DND-41 (cell line): ENCODE results near the gene IL7R.
A peak's percentile ranks its signal among the peaks of the same experiment; 100 is the strongest.

ENCODE experiments used
- ATAC-seq: fragments of 200-7000 bp; cut with Tn5 transposase; 3 replicates; pipeline ENCODE4 v1.9.1; 2021; ENCODE audit warnings: low read depth; ENCODE audit not compliant: insufficient read depth
- DNase-seq: peaks from one replicate; pipeline ENCODE4 v3.0.0-alpha.2; 2020
- H2AFZ ChIP-seq: 2 replicates; pipeline ENCODE4 v1.6.0; 2012; ENCODE audit warnings: low read depth, low read length
- H3K27ac ChIP-seq: 2 replicates; pipeline ENCODE4 v1.5.1; 2012; ENCODE audit warnings: low read length, inconsistent platforms
- H3K27me3 ChIP-seq: fragments of 200-600 bp; sonication (generic); 2 replicates; pipeline ENCODE4 v1.6.0; 2012; ENCODE audit warnings: low read length, mild to moderate bottlenecking, inconsistent platforms; ENCODE audit not compliant: insufficient read depth, poor library complexity
- H3K36me3 ChIP-seq: 2 replicates; pipeline ENCODE4 v1.5.1; 2012; ENCODE audit warnings: low read length, inconsistent platforms; ENCODE audit not compliant: insufficient read depth
- H3K4me1 ChIP-seq: 2 replicates; pipeline ENCODE4 v1.5.1; 2012; ENCODE audit warnings: mild to moderate bottlenecking, low read length; ENCODE audit not compliant: insufficient read depth
- H3K4me2 ChIP-seq: 2 replicates; pipeline ENCODE4 v1.6.0; 2012; ENCODE audit warnings: mild to moderate bottlenecking, moderate library complexity, low read length, inconsistent platforms; ENCODE audit not compliant: insufficient read depth
- H3K4me3 ChIP-seq, 2 experiments: fragments of 200-600 bp in 1 of 2; shearing (Covaris generic) in 1 of 2; 2 replicates each; pipeline ENCODE4 v1.5.1; 2012 to 2016; ENCODE audit warnings: inconsistent platforms in 2 of 2, low read length in 2 of 2, mild to moderate bottlenecking in 2 of 2, low read depth in 1 of 2, moderate library complexity in 1 of 2
- H3K79me2 ChIP-seq: 2 replicates; pipeline ENCODE4 v1.6.0; 2012; ENCODE audit warnings: low read length, inconsistent platforms; ENCODE audit not compliant: insufficient read depth
- H3K9ac ChIP-seq: 2 replicates; pipeline ENCODE4 v1.6.0; 2012; ENCODE audit warnings: low read depth, mild to moderate bottlenecking, inconsistent platforms, low read length, moderate library complexity
- H3K9me3 ChIP-seq: 2 replicates; pipeline ENCODE4 v1.5.1; 2012; ENCODE audit warnings: low read length, moderate library complexity, mild to moderate bottlenecking, inconsistent platforms; ENCODE audit not compliant: insufficient read depth, severe bottlenecking
- H4K20me1 ChIP-seq: 2 replicates; pipeline ENCODE4 v1.6.0; 2012; ENCODE audit warnings: low read length; ENCODE audit not compliant: insufficient read depth
- CTCF ChIP-seq: IDR thresholded peaks from 2 replicates; pipeline ENCODE4 v1.5.1; 2012; ENCODE audit warnings: borderline replicate concordance, low read length, moderate library complexity, mild to moderate bottlenecking; ENCODE audit not compliant: poor library complexity, severe bottlenecking; ENCODE audit errors: extremely low read depth
- EZH2 ChIP-seq: IDR thresholded peaks from 3 replicates; pipeline ENCODE4 v1.6.1; 2012; ENCODE audit warnings: borderline replicate concordance, low read depth, mild to moderate bottlenecking, moderate library complexity, low read length, inconsistent platforms; ENCODE audit not compliant: severe bottlenecking

The IL7R gene

GRCh38 chr5:35884191-35884769 is 27.6 kb downstream of the IL7R start:
- peaks cover 22% of the 10 kb centered on the region for H3K79me2 ChIP-seq
- no peak overlapping the region for H2AFZ ChIP-seq
- peak overlapping the region; percentile 69 for H3K9ac ChIP-seq
- H3K9me3 ChIP-seq, result no peaks in the 10 kb centered on the region
- no peak overlapping the region; a peak in 1 of 4 replicates for H3K4me3 ChIP-seq
- H3K4me2 ChIP-seq, result peak overlapping the region; percentile 33
- peaks cover 9% of the 10 kb centered on the region for H3K36me3 ChIP-seq
- ATAC-seq (peak; percentile 81), DNase-seq (peak; percentile 90)
- TF ChIP-seq EZH2, result no peak
- no peaks in the 10 kb centered on the region for H4K20me1 ChIP-seq
- H3K27ac ChIP-seq, result peak overlapping the region; percentile 96
- H3K4me1 ChIP-seq, result peaks cover 88% of the 10 kb centered on the region
- no peaks in the 10 kb centered on the region for H3K27me3 ChIP-seq

DNA sequence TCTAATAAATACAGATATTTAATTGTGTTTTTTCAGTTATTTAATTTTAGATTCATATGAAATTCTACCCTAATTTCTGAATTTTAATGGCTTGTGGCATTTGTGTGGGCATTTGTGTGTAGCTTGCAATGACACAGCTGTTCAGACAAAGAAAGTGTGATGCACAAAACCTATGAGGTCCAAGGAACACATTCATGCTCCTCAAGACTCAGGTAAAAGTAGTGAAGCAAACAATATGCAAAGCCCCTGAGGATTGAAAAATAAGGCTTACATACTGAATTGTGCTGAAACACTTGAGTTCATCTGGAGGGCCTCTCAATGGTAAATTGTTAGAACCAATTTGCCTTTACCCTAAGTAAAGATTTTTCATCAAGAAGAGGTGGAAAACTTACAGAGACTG is 28.1 kb downstream of the IL7R start:
- peaks cover 5% of the 10 kb centered on the region for H3K36me3 ChIP-seq
- H3K4me1 ChIP-seq, result peaks cover 83% of the 10 kb centered on the region
- peak overlapping the region; percentile 69 for H3K9ac ChIP-seq
- no peaks in the 10 kb centered on the region for H4K20me1 ChIP-seq
- DNase-seq (peak; percentile 53), ATAC-seq (peak; percentile 52)
- H3K4me3 ChIP-seq, result no peak overlapping the region
- H2AFZ ChIP-seq, result no peak overlapping the region
- peaks cover 17% of the 10 kb centered on the region for H3K79me2 ChIP-seq
- no peaks in the 10 kb centered on the region for H3K9me3 ChIP-seq
- no peaks in the 10 kb centered on the region for H3K27me3 ChIP-seq
- H3K4me2 ChIP-seq, result peak overlapping the region; percentile 36
- H3K27ac ChIP-seq, result peak overlapping the region; percentile 96
- TF ChIP-seq CTCF (no peak), EZH2 (no peak)

- ATAC-seq, result no peak
- Histone ChIP-seq H3K9me3 (no peaks in the 10 kb centered on the region), H3K27me3 (no peaks in the 10 kb centered on the region), H3K4me1 (peaks cover 81% of the 10 kb centered on the region), H3K79me2 (peaks cover 13% of the 10 kb centered on the region), H3K4me2 (no peak overlapping the region), H3K9ac (peak overlapping the region; percentile 69), H4K20me1 (no peaks in the 10 kb centered on the region), H3K36me3 (no peaks in the 10 kb centered on the region), H3K4me3 (no peak overlapping the region), H2AFZ (no peak overlapping the region), H3K27ac (peak overlapping the region; percentile 96)
- no peak for DNase-seq
- TF ChIP-seq CTCF, result no peak
- no peak for TF ChIP-seq EZH2
Observed at GRCh38 chr5:35886381-35886780, 29.7 kb downstream of the IL7R start.

GRCh38 chr5:35887321-35888100 is 30.8 kb downstream of the IL7R start:
- peak overlapping the region; percentile 10; the same call in 1 of the 2 replicates for H2AFZ ChIP-seq
- H3K4me2 ChIP-seq, result no peak overlapping the region
- H4K20me1 ChIP-seq, result no peaks in the 10 kb centered on the region
- no peaks in the 10 kb centered on the region for H3K27me3 ChIP-seq
- H3K4me3 ChIP-seq, result no peak overlapping the region
- H3K4me1 ChIP-seq, result peaks cover 76% of the 10 kb centered on the region
- TF ChIP-seq CTCF (no peak), EZH2 (no peak)
- H3K27ac ChIP-seq, result peak overlapping the region; percentile 96
- no peaks in the 10 kb centered on the region for H3K9me3 ChIP-seq
- H3K79me2 ChIP-seq, result peaks cover 11% of the 10 kb centered on the region
- H3K9ac ChIP-seq, result peak overlapping the region; percentile 69; the same call in 1 of the 2 replicates
- DNase-seq (no peak), ATAC-seq (no peak)
- H3K36me3 ChIP-seq, result no peaks in the 10 kb centered on the region
